GM10266 (cell line): ENCODE results near the gene SNAP23.

Experiments used
- DNase-seq: peaks from one replicate; pipeline ENCODE4 v3.0.0; 2012; ENCODE audit errors: extremely low spot score
- TF ChIP-seq, protein P1 (sequence below): IDR thresholded peaks from 2 replicates; pipeline ENCODE4 v1.5.1; 2012; ENCODE audit warnings: mild to moderate bottlenecking, low read depth; ENCODE audit not compliant: control insufficient read depth, insufficient read depth; ENCODE audit errors: missing control alignments

SNAP23 gene

DNA sequence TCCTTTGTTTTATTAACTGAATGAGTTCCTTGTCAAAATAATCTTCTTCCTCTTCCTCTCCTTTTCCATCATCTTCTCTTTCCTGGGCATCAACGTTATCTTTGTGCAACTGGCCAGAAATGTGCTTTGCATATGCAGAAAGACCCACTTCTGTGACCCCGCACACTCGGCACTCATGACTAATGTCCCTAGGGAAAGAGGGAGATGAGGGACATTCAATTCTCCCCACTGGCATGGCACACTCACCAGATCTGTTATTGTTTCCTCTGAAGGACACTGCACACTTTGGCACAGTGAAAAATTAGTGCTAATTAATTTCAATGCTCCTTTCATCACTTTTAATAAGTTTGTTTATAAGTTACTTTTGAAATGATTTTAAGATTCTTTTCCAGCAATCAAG is 38.5 kb upstream of the SNAP23 start:
- TF ChIP-seq, protein P1, sequence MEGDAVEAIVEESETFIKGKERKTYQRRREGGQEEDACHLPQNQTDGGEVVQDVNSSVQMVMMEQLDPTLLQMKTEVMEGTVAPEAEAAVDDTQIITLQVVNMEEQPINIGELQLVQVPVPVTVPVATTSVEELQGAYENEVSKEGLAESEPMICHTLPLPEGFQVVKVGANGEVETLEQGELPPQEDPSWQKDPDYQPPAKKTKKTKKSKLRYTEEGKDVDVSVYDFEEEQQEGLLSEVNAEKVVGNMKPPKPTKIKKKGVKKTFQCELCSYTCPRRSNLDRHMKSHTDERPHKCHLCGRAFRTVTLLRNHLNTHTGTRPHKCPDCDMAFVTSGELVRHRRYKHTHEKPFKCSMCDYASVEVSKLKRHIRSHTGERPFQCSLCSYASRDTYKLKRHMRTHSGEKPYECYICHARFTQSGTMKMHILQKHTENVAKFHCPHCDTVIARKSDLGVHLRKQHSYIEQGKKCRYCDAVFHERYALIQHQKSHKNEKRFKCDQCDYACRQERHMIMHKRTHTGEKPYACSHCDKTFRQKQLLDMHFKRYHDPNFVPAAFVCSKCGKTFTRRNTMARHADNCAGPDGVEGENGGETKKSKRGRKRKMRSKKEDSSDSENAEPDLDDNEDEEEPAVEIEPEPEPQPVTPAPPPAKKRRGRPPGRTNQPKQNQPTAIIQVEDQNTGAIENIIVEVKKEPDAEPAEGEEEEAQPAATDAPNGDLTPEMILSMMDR = no peak
- no peak for DNase-seq

DNA sequence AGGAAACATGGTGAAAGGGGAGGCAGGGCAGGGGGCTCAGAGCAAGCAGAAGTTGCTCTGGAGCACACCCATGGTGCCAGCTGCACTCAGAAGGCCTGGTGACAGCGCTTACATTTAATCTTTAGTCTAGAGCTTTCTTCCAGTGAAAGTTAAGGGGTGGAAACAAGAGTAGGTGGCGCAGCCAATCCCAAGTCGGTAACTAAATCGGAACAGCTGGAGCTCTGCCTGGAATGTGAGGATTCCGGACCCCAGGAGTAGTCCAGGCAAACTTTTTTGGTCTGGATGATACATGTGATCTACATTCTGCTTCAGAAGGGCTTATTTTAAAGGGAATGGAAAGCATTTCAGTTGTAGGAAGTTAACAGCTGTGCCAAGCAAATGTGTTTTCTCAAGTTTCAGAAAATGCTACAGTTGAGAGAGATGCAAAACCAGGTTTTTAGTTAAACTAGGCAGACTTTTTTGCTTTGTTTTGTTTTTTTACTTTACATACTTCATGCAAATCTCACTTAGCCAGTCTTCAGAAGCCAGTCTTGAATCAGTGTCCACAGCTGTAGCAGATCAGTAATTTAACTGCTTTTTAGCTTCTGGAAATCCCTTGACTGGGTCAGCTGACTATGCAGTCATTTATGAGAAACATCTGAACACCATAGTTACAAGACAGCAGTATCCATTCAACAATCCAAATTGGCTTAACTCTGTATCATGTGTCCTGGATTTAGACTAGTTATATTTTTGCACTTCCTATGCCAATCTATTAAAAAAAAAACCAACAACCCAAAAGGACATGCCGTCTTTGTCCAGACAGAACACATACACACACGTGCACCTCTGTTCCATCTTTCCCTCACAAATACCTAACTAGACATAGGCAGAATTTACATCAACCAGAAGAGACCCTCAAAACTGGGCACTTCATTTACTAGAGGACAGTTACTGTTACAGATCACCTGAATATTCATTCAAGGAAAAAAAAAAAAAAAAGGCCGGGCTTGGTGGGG is 37.7 kb upstream of the SNAP23 start:
- DNase-seq = peak; percentile 41
- TF ChIP-seq, protein P1 = no peak

DNA sequence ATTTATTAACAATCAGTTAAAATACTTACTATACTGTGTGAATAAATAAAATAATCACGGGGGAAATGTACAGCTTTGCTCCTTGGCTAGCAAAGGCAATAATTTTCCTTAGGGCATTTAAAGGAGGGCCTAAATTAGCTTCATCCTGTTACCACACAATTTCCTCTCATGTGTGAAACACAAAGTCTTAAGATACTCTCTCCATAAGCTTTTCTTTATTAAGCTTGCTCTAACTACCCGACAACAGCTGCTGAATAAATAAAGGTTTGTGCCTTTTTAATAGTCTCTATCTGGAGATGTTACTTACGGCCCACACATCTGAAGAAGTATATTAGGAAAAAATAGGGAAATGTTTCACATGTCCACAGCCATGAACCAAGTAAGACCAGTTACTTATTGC is 34.2 kb upstream of the SNAP23 start:
- TF ChIP-seq, protein P1 = no peak
- no peak for DNase-seq

DNA sequence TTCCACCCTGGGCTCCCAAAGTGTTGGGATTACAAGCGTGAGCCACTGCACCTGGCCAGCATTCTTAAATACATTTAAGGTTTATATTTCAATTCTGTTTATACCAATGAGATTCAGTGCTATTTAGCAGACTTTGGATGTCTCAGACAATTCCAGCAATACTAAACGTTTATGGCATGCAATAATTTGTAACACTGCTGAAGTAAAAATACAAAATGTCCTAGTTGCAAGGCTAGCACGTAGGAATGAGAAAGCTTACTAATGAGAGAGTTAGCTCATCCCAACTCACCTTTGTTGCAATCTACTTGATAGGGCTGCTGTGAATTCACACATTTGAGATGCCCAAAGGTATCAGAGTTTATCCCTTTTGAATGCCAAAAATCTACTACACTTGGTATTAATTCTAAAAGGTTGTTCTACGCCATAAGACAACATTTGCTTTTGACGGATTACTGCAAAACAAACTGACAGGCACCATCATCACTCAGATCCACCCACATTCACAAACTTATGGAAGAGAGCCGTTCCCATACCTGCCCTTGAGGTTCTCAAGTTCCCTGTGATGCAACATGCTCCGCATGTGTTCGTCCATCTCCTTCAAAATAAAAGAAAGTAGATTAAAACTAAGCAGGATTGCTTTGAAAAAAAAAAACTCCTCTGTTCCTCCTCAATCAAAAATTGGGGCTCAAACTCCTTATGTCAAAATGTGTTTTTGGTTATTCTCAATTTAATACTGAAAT is 29.7 kb upstream of the SNAP23 start:
- TF ChIP-seq, protein P1 = no peak
- no peak for DNase-seq

DNA sequence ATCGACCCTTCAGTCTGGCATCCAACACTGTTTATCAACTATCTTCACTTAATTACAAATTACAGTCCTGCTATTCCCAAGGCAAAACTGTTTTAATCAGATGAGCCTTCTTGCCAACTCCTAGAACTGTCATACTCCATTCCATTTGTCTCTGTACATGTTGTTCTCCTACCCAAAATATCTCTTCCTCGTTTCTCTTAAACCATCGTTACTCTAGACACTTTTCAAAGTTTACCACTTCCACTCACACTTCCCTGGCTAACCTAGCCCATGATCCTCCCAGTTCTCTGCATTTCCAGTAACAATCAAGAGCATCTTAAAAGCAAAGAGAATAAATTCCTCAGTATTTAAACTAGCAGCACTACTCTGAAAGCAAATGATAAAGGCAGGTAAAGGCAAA is 24.4 kb upstream of the SNAP23 start:
- TF ChIP-seq, protein P1 = no peak
- no peak for DNase-seq

DNA sequence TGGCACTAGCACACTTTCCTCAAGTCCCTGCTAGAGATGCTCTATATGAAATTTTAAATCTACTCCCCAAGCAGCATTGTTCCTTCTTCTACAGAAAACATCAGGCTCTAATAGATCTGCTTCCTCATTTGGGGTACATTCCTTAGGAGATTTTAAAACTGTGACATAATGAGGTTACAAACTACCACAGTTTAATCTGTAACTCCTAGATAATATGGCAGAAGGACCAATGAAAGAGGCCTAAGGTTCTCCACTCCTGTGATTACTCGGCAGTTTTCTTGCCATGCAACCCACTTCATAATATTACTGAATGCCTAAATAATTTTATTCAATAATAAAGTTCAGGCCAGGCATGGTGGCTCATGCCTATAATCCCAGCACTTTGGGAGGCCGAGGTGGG is 20.6 kb upstream of the SNAP23 start:
- TF ChIP-seq, protein P1 = no peak
- no peak for DNase-seq

DNA sequence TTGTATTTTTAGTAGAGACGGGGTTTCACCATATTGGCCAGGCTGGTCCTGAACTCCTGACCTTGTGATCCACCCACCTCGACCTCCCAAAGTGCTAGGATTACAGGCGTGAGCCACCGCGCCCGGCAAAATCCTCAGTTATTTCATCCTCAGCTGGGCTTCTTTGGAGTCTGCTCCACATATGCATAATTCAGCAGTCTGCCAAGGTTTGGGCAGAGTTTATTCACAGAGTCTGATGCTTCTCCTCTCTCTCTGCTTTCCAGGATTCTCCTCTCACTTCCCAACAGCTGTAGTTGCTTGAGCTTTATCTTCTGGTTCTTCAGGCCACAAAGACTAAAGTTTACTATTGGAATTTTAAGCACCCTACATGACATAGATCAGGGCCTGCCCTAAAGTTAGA is 12.7 kb upstream of the SNAP23 start:
- TF ChIP-seq, protein P1 = no peak
- no peak for DNase-seq
